Ecto neural progenitor cell (in vitro differentiated cells): ENCODE data around the gene KLHDC7A.
"Not testable (repeated sequence)": the region's sequence is repeated elsewhere in the genome, so short reads cannot be mapped to it uniquely, and the experiment has no call there.

ENCODE experiments used
- DNase-seq: peaks from one replicate; pipeline ENCODE4 v3.0.0-alpha.2; 2018; ENCODE audit warnings: low spot score

The KLHDC7A gene

GRCh38 chr1:18480315-18481189, at the start of gene KLHDC7A:
Gene KLHDC7A (plus strand): TSS chr1:18480930. CDS start chr1:18480982, 52 bp downstream.
- peak; percentile 71 for DNase-seq

- no peak for DNase-seq
Observed at GRCh38 chr1:18434041-18434440, 46.7 kb upstream of the KLHDC7A start.

GRCh38 chr1:18440385-18441226, 40.1 kb upstream of the KLHDC7A start:
- DNase-seq: no peak

GRCh38 chr1:18443587-18444520, 36.9 kb upstream of the KLHDC7A start:
- no peak for DNase-seq

GRCh38 chr1:18444563-18444962, 36.2 kb upstream of the KLHDC7A start:
- DNase-seq: no peak

DNA sequence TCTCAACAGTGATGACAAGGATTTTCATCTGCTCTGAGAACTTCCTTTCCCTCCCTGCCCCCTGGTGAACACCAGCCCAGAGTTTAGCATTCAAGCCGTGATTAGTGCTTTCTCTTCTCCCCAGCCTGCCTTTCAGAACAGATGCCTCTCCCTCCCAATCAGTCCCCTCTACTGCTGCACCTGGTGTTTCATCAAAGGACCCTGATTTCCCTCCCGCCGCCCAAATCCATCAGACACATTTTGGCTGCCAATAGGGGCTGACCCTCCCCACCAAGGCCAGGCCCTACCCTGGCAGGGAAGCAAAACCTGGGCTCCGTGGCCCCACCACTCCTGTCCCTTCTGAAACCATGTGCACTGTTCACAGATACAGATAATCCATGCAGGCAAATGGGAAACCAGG, 34.0 kb upstream of the KLHDC7A start:
- no peak for DNase-seq

- DNase-seq: no peak
Observed at GRCh38 chr1:18447509-18448220, 33.1 kb upstream of the KLHDC7A start.

DNA sequence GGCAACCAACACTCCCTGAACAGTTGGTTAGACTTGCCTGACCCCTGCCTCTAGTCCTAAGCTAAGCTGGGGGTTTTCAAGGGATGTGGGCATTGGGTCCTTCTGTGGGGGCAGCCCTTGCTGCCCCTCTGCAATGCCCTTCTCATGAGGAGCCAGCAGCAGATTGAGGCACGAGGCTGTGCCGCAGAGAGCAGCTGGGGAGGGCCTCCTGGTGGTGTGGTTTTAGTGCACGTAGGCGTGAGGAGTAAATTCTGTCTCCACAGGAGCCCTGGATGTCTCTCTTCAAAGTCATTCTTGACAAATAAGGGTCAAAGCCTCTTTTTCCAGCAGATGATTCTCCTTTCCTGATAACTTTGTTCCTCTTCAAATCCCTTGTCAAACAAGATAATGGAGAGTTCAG, 31.8 kb upstream of the KLHDC7A start:
- DNase-seq: no peak

GRCh38 chr1:18452550-18452949, 28.2 kb upstream of the KLHDC7A start:
- no peak for DNase-seq

GRCh38 chr1:18458133-18459092, 22.3 kb upstream of the KLHDC7A start:
- no peak for DNase-seq

- DNase-seq: no peak
Observed at GRCh38 chr1:18461656-18462055, 19.1 kb upstream of the KLHDC7A start.

GRCh38 chr1:18462517-18462916, 18.2 kb upstream of the KLHDC7A start:
- DNase-seq: not testable (repeated sequence)

DNA sequence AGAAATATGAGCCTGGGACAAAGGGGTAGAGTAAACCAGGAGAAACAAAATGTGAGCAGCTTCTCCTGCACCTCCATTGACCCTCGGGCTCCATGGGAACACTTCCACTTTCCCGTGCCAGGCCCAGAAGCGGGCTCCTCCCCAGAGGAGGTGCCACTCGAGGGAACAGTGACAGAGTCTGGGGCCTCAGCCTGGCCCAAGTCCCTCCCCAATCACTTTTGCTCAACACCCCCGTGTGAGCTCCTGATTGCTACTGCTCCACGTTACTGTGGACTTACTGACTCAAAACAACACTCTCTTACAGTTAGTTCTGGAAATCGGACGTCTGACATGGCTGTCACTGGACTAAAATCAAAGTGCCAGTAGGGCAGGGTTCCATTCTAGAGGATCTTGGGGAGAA, 17.7 kb upstream of the KLHDC7A start:
- no peak for DNase-seq

DNA sequence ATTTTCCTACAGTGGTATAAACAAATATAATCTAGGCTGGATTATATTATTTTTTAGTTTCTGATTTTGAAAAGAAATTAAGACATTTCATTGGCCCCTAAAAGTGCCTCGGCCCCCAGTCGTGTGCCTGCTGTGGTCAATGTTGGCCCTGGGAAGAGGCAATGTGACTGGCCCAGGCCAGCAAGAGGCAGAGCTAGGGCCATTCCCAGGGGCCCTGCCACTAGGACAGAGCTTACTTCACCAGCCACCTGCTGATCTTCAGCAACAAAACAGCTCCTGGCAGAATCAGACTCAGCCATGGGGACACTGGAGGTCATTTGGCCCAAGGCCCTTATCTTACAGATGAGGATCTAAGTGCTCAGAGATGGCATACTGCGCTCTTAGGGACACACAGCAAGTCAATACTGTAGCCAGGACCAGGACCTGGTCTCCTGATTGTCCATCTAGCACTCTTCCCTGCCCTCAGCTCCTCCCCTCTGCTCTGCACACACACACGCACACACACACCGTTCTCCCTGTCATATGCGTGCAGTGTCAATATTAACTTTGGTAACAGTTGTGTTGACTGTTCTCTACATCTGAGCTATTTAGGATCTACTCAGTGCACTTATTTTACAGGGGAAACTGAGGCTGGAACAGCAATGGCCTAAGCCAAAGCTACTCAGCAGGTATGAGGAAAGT, 16.6 kb upstream of the KLHDC7A start:
- no peak for DNase-seq

DNA sequence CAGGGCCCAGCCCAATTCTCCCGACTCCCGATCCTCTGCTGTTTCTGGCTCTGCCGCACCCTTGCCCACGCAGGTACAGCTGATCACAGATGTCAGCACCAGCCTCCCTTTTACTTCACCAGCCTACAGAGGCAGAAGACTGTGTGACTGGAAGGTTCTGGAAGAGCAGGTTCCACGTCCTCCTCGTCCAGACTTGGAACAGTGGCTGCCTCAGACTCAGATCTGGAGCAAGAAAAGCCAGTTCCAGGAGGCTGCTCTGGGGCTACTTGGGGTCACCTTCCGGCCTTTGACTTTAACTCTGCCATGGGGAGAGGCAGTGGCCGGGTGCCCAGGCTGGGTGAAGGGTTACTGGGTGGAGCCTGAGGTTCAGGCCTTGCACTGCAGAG, 16.1 kb upstream of the KLHDC7A start:
- no peak for DNase-seq

DNA sequence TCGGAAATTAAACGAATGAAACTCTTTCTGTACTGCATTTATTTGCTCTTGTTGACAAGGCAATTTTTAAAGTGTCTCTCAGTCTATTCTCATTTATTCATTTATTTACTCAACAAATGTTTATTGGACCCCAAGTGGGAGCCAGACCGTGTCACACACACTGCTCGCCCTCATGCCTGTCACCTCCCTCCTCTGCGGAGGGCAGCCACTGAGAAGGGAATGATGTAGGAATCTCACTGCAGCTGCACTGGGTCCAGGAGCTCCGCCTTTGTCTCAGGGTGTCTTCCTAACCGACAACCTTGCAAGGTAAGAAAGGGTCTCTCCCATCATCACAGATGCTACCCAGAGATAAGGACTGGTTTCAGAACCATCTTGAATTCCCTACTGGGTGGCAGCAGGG, 14.1 kb upstream of the KLHDC7A start:
- DNase-seq: no peak

- no peak for DNase-seq
Observed at GRCh38 chr1:18468570-18468969, 12.2 kb upstream of the KLHDC7A start.

GRCh38 chr1:18469514-18469913, 11.2 kb upstream of the KLHDC7A start:
- DNase-seq: no peak

DNA sequence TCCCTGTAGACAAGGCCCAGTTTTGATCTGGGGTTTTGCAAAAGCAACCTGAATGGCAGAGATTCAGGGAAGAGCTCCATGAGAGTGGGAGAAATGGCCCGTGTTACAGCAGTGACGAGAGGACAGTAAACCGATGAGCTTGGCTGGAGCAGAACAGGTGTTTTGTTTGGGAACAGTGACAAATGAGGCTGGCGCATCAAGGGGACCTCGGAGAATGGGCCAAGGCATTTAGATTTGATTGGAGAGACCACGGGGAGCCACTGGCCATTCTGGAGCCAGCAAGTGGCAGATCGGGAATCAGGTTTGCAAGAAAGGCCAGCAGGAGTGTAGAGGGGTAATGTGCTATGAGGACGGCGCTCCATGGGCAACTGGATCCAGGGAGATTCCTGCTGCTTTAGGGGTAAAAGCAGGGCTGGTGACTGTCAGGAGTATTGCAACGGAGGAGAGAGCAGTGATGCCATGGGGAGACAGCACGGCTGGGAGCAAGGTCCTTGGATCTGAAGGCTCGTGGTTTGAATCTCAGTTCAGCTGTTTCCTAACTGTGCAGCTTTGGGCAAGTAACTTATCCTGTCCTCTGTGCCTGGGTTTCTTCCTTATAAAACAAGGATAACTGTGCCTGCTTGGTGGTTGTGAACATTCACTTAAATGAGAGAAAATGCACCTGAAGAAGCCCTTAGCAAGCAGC, 9.9 kb upstream of the KLHDC7A start:
- no peak for DNase-seq
